Epidermal melanocyte (primary cell): ENCODE measurements around the gene PHLPP1.

Source experiments
- DNase-seq: peaks from one replicate; pipeline ENCODE4 v3.0.0; 2011; ENCODE audit warnings: low spot score; ENCODE audit not compliant: insufficient read length

Gene PHLPP1

DNA sequence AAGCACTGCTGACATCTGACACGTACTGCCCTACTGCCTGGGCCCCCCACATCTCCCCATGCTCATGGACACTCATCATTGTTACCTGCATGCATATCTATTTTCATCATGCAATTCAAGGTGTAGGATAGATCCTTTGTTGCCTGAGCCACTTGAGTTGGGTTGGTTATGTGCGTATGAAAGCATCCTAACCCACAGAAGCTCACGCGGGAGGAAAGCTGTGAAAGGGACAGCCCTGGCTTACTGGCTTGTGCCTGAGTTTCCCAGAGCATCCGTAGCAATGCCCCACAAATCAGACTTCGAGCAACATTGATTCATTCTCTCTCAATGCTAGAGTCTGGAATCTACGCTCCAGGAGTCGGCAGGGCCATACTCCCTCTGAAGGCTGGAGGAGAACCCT lies 285.5 kb downstream of the PHLPP1 start:
- DNase-seq, result no peak

DNA sequence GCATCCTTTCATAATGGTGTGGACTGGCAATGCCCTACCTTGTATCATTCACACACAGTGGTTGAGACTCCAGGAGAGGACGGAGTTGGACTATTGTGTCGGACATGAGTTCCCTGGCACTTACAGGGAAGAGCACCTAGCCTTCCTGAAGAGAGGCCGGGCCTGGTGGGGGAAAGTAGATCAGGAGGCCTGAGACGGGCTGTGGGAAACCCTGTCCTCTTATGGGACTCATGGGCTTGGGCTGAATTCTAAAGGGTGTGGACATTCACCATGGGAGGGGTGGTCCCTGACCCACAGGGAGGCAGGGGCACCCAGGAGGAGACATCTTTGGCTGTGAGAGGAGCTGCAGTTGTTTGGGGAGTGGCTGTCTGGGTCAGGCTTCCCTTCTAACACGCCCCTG lies 286.5 kb downstream of the PHLPP1 start:
- no peak for DNase-seq

DNA sequence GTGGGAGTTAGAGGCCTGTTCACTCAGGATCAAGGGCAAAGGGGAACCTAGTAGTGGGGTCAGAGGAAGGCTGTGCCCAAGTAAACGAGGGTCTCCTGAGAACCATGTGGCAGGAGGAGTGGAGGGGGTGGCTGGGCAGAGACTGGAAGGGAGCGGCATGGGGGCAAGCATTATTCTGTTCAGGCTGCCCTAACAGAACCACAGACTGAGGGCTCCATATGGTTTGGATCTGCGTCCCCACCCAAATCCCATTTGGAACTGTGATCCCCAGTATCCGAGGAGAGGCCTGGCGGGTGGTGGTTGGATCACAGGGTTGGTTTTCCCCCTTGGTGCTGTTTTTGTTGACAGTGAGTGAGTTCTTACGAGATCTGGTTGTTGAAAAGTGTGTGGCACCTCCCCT lies 287.0 kb downstream of the PHLPP1 start:
- no peak for DNase-seq

DNA sequence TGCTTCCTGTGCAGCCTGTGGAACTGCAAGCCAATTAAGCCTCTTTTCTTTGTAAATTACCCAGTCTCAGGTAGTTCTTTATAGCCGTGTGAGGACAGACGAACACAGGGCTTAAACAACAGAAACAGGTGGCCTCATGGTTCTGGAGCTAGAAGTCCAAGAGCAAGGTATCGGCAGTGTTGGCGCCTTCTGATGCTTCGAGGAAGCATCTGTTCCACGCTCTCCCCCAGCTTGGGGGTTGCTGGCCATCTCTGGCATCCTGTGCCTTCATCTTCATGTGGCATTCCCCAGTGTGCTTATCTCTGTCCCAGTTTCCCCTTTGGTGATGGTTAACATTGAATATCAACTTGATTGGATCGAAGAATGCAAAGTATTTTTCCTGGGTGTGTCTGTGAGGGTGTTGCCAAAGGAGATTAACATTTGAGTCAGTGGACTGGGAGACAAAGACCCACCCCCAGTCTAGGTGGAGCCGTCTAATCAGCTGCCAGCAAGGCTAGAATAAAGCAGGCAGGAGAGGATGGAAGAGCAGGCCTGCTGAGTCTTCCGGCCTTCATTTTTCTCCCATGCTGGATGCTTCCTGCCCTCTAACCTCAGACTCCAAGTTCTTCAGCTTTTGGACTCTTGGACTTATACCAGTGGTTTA lies 287.6 kb downstream of the PHLPP1 start:
- DNase-seq, result no peak

DNA sequence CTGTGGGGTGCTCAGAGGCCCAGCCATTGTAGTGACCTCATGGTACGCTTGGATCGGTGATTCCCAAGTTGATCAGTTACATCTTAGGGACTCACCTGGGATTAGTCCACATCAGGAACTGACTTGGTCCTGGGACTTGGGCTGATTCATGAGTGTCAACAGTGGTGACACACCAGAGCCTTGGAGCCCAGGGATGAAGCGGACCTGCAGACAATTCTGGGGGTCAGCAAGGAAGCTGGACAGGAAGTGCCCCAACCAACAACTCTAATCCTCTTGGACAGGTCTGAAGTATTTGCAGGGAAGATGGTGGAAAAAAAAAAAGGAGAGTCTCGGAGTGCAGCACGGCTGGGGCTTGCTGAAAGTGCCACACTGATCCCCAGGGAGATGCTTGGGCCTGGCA lies 288.6 kb downstream of the PHLPP1 start:
- no peak for DNase-seq

DNA sequence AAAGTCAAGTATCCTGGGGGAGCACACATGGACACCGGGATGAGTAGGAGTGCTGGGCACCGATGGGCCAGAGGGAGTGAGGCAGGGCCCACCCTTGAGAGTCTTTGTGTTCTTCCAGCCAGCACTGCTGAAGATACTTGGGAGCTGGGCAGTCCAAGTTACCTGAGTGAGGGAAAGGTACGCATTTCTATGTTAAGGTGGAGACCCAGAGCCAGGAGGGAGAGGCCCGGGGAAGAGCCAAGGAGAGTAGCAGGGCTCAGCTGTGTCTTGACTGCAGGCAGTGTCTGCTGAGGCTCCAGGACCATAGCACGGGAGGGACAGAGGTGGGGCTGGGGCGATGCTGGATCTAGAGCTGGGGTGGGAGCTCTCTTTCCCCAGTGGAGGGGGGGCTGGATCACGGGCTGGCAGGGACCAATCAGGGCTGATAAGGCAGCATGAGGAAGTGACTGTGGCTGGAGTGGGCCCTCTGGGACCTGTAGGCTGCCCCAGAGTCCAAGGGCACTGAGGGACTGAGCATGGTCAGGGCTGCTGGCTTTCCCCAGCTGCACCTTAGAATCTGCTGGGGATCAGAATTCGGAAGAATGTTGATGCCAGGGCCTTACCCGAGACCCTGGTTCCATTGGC lies 289.2 kb downstream of the PHLPP1 start:
- DNase-seq, result no peak

DNA sequence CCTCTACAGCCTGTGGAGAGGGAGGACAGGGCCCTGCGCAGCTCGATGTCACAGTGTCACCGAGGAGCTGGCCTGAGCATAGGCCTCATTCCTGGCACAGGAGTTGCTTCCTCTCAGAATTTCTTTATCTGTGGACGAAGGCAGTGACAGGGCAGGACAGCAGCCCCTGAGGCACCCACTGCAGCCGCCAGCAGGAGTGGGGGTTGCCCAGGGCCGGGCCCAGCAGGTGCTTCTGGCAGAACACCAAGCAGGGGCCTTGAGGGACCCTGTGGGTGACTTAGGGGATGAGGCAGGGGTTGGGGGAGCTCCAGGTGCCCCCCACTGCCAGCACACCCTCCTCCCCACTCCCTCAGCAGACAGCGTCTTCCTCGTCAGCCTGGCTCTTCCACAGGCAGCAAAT lies 290.0 kb downstream of the PHLPP1 start:
- no peak for DNase-seq

DNA sequence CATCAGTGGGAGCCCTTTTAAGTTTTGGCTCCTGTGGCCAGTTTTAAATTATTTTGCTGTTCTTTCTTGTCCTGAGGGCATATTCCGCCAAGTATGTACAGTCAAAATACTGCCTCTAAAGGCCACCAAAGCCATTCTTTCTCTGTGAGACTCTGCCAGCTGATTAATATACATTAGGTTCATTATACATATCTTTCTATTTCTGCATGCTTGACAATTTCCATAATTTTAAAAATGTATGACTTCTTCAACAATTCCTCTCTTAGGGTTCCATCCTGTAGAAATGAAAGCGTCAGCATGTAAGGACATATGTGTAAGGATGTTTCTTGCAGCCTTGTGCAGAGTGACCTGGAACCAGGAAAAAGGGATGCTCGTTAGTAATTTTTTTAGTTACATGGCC lies 291.9 kb downstream of the PHLPP1 start:
- no peak for DNase-seq

DNA sequence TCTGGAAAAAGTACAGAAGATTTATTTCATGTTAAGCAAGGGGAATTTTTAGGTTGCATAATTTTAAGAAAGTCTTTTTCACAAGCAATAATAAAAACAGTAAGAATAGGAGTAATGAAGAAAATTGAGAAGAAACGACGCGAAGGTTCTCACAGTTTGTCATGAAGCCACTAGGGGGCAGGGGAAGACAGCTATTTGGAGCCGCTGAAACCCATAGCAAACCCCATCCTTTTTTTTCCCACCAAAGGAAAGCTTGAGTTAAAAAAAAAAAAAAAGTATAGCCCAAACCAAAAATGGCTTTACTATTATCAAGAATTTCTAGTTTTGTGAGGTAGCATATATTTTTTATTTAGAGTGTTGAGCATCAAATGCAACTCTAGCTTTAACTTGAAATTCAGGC lies 300.9 kb downstream of the PHLPP1 start:
- DNase-seq, result peak; percentile 70

DNA sequence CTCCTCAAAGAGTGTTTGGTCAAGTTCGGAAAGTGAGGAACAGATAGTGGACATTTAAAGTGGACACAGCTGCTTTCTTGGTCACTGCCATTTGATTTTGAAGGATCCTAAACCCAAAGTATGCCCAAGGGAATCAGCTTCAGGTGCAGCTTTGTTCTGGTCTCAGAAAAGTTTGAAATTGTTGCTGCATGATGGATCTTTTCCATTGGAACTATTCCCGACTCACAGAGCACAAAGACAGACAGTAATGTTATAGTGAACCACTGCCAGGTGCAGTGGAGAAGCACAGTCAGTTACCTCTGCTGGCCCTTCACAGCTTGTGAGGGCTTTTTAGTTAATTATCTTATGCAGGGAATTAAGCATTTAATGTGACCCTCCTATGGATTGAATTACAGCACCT lies 301.7 kb downstream of the PHLPP1 start:
- DNase-seq, result no peak

DNA sequence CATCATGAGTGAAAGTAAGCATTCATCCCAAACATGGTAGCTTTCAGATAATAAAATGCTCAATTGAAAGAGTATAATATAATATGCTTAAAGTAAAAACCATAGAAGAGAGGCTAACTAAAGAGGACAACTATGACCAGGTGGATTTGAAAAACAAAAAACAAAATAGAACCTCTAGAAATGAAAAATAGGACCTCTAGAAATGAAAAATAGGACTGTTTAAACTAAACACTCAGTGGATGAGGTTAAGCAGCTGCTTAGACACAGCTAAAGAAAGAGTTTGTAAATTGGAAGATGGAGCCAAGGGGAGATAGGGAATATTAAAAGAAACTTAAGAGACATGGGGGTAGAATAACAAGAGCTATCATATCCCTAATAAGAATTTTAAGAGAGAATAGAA lies 302.6 kb downstream of the PHLPP1 start:
- no peak for DNase-seq

DNA sequence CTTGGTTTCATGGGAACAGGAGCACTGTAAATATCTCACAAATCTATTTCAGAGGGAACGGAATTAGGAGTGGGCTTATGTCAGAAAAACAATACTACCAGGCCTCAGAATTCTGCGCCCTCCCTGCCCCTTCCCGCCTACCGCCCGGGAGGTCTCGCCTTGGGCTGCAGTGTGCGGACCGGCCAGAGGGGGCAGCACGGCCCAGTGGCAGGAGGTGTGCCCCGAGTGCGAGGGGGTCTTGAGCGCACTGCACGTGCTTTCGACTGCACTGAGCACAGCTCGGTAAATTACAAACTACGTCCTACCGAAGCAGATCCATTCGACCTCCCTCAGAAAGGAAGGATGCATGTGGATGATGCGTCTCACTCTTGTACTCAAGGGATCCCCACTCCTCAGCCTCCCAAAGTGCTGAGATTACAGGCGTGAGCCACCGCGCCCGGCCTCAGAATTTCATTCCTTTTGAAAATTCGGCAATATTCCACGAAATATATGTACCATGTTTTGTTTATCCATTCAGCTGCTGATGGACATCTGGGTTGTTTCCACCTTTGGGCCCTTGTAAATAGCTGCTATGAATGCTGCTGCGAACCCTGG lies 307.2 kb downstream of the PHLPP1 start:
- DNase-seq, result no peak

DNA sequence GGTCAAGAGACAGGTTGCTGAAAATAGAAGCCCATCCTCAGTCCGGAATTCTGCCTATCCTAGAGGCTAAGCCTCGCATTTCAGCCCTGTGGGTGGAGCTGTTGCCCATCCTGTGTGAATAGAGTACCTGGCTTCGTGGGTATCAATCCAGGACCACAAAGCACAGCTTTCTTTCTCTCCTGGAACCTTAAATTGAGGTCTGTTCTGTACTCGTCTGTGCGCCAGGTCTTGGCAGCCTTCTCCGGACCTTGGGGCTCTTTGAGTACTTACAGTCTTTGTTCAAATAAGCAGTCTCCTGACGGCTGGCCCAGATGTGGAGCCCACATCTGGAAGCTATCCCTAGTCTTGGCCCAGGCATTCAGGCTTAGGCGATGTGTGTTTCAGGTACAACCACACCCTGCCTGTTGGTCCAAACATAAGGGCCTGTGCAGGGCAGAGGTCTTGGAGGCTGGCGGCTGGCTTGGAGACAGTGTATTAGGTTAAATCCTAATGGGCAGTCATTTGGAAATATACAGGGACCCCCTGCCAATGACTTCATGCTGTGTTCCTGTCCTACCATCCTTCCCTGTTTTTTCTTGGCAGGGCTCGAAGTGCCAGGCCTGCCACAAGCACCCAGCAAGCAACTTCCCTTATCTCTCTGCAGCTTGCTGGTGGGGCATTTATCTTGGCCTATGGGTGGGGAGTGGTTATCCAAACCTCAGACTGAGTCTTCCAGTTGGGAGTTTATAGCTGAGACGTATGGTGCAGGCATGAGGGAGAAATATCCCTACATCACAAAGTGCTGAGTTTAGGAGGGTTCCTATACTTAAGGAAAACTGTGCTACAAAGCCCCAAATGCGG lies 310.1 kb downstream of the PHLPP1 start:
- DNase-seq, result no peak

DNA sequence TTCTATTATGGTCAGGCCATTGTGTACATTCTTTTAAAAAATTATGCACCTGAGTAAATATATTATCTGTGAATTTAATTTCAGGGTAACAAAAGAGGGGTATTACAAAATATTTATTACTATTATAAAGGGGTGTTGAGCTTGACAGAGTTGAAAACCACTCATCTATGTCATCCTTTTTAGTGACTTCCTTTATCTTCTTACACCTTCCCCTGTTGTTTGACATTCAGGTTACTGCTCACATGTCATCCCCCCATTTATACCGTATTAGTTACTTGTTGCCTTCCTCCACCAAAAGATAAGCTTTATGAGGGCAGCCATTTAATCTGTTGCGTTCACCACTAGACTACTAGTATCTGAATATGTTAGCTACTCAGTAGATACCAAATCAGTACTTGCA lies 313.0 kb downstream of the PHLPP1 start:
- DNase-seq, result no peak
